Right kidney (tissue), 1 donor: ENCODE results near the gene ZSCAN31.
A peak's percentile ranks its signal among the peaks of the same experiment; 100 is the strongest.

Experiments used
- DNase-seq: peaks from one replicate; pipeline ENCODE4 v3.0.0-alpha.2; 2016

Gene ZSCAN31

DNA sequence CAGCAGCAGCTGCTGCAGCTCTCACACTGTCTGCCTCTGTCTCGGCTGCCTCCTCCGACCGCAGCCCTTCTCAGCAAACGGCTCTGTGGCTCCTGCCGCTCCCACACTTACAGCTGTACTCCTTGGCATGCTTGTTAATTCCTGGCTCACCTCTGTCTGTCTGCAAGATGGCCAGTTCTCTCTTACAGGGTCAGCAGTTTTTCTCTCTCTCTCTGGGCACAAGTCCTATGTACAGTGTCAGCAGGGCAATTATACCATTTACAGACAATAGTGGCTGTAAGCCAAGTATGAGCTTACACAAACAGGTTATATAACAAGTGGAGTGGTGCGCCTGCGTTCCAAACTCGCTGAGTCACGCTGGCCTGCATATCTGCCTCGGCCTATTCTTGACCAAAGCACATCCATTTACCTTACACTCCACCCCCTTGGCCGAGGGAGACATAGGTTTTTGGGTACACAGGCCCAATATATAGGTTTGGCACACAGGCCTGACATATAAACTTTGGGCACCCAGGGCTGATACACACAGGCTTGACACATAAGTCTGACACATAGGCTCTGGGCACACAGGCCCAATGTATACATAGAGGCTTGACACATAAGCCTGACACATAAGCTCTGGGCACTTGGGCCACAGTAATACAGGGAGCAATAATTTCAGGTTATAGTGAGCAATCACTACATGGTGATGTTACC lies 18.2 kb upstream of the ZSCAN31 start:
- no peak for DNase-seq

DNA sequence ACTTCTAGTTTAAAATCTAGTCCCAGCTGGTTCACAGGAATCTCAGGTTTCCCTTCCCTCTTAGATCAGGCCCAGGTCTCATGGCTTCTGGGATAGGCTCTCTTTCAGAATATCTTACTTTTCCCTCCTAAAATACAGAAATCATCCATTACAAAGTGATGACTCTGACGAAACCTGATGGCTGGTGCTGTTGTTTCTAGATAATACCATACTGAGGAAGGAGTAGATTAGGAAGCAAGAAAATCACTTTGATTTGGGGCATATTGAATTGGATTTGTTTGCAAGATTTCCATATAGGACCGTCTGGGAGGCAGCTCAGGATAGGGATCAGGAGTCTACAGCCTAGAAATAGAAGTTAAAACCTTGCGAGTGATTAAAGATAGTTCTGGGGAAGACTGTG lies 17.4 kb upstream of the ZSCAN31 start:
- no peak for DNase-seq

GRCh38 chr6:28351493-28351925 lies 15.6 kb upstream of the ZSCAN31 start:
- no peak for DNase-seq

GRCh38 chr6:28351087-28351486 lies 15.1 kb upstream of the ZSCAN31 start:
- no peak for DNase-seq

DNA sequence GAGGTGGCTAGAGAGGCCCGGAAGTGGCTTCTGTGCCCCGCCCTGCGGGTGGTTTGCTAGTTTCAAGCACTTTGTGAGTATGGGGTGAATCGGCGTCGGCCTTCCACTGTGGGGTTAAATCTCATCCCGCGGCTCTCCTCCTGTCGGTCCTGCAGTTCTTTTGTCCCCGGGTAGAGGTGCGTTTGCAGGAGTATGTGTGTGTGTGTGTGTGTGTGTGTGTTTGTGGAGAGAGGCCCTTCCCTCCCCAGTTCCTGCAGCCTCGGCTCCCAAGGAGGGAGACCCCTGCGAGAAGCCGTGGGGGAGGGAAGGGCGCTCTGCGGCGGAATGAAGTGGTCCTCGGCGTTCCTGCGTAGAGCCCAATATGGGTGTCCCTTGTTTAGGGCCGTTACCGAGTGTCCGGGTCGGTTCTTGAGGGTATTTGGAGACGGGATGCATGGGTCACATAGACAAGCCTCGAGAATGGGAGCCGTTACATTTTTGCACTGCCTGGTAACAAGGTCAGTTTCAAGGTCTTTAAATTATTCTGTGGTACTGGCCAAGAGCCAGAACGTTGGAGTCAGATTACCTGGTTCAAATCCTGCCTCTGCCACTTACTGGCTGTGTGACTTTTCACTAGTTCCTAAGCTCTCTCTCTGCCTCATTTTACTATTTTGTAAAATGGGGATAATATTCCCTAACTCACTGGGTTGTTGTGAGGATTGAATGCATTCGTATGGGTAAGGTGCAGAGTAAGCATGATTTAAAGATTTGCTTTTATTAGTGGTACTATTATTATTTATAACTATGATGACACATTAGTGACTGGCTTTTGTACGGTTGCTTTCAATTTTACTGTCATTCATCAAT lies 14.2 kb upstream of the ZSCAN31 start, which contains the start of gene ZKSCAN3:
ZKSCAN3 (plus strand) TSS at position 56 of the 846 bp plus-strand sequence. CDS start 9,640 bp downstream, outside the sequence.
- DNase-seq: peak; percentile 93

DNA sequence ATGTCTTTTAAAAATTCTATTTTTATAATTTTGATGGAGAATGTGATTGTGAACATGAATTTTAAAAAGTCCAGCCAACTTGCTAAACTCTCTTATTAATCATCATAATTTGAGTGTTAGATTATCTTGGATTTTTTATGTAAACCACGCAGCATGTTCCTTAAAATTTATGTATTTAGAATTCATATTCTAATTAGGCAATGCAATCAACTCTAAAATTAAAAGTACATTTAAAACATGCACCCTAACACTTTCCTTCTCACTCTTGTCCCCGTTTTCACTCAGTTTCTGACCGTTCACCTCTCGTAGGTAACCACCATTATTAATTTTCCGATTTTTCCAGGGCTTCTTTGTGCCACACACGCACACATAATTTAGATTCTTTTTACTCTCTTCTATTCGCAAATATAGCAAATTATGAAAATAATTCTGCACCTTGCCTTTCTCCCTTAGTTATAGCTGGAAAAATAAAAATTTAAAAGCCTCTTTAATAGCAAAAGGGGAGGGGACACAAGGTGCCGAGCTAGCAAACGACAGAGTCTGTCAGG lies 13.5 kb upstream of the ZSCAN31 start:
- DNase-seq: no peak

- DNase-seq: no peak
Observed at GRCh38 chr6:28347119-28347518, 11.2 kb upstream of the ZSCAN31 start.

GRCh38 chr6:28345201-28345600 lies 9.3 kb upstream of the ZSCAN31 start:
- no peak for DNase-seq

DNA sequence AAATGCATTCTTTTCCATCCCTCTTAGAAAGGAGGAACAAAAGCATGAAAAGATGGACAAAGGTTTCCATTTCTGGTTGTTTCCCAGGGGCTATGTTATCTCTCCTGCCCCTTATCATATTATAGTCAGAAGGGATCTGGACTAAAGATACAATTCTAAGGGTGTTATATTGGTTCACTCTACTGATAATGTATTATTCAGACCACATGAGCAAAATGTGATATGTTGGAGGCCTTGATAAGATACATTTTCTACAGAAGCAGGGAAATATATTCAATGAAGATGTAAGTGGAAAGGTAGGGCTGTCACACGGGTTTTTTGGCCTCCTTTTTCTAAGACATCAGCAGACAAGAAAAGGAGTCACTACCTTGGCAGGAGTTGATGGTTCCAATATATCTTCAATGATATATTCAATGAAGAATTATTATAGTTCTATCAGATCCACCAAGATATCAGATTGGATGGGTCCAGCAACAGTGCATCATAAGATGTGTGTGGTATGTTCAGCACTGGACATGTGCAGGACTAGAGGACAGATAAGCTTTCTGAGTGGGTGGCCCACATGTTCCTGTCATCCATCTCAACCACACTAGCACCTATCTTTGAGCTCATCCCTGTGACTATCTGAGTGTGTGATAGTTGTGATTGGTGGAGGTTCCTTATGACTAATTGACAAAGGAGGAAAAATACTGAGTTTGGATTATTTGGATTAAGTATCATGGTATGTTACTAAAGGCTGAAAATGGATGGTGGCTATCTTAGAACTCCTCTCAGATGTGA lies 8.1 kb upstream of the ZSCAN31 start:
- DNase-seq: no peak

DNA sequence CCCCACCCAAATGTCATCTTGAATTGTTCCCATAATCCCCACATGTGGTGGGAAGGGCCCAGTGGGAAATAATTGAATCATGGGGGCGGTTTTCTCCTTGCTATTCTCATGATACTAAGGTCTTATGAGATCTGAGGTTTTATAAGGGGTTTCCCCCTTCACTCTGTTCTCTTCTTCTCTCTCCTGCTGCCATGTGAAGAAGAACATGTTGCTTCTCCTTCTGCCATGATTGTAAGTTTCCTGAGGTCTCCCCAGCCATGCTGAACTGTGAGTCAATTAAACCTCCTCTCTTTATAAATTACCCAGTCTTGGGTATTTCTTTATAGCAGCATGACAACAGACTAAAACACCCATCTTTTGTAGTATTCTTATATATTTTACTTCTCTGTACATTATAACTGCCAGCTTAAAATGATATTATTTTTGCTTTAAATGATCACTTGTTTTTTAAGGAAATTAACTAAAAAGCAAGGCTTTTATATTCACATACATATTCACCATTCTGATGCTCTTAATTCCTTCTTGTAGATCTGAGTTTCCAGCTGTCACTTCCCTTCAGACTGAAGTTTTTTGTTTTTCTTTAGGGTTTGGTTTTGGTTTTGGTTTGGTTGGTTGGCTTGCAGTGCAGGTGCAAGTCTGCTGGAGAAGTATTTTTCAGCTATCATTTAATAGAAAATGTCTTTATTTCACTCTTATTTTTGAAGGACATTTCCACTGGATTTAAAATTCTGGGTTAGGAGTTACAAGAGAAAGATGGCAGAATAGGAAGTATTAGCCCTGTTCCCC lies 4.6 kb upstream of the ZSCAN31 start:
- no peak for DNase-seq

- peak; percentile 51 for DNase-seq
Observed at GRCh38 chr6:28337121-28337520, 1.2 kb upstream of the ZSCAN31 start.

GRCh38 chr6:28336284-28337120 lies 554 bp upstream of the ZSCAN31 start:
- no peak for DNase-seq

DNA sequence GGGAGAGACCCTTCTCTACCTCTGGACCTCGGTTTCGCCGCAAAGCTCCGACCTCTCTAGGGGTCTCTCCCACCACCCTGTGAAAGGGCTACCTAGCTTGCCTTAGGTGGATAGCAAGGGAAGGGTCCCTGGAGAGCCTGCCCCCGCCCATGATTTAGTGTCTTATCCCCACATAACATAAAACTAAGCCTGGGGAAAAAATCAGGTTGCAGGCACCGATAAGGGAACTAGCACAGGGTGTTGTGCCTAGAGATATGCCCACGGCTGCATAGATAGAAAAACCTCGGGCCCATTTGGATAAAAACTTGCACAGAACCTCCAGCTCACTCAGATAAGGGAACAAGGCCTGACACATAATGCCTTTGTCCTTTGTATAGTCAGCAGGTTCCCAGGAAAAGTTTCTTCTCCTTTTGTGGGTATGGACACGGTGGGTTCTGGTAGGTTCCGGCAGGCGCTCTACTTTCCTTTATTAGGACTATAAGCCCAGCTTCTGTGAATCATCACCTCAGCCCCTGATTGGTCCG lies 846 bp downstream of the ZSCAN31 start:
- DNase-seq: no peak

GRCh38 chr6:28334286-28335039 lies 1.5 kb downstream of the ZSCAN31 start:
- peak; percentile 32 for DNase-seq

DNA sequence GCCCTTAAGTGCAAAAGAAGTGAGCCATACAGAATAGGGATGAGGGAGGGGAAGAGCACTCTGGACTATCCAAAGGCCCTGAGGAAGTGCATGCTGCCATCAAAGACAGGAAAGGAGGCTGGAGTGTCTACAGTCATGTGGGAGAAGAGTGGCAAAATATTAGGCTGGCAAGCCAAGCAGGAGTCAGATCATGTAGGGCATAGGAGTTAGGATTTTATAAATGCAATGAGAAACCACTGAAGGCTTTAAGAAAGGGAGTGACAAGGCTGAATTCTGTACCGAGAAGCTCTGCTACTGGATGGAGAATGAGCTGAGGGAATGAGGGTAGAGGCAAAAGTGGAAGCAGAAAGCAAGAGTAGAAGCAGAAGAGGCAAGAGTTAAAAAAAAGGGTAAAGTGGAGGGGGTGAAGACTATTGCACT lies 2.3 kb downstream of the ZSCAN31 start:
- DNase-seq: no peak

- DNase-seq: no peak
Observed at GRCh38 chr6:28333047-28333446, 2.9 kb downstream of the ZSCAN31 start.

GRCh38 chr6:28330041-28330440 lies 5.9 kb downstream of the ZSCAN31 start:
- no peak for DNase-seq

DNA sequence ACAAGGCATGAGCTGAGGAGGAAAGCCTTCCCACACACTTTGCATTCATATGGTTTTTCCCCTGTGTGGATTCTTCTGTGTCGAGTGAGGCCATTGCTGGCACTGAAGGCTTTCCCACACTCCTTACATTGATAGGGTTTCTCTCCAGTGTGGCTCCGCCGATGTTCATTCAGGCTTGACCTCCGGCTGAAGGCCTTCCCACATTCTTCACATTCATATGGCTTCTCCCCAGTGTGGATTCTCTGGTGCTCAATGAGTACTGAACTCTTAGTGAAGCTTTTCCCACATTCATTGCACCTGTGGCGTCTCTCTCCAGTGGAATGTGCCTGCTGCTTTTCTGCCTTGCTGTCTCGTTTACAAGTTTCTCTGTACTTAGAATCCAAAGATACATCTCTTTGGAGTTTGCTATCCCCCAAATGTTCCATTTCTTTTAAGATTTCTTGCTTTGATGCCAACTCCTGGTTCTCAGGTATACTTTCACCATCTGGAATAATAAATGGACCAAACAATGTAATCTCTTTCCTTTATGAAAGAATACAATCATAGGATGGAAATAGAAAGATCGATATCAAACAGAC lies 9.5 kb downstream of the ZSCAN31 start:
- DNase-seq: no peak

- DNase-seq: no peak
Observed at GRCh38 chr6:28323813-28324424, 12.0 kb downstream of the ZSCAN31 start.
